HepG2 (cell line): ENCODE measurements around the gene NHERF2. TPM values are rescaled to one million over a fixed set of nuclear protein-coding genes. Genes with fewer than 3 reads are reported as not detected.

Experiments used
- ATAC-seq: fragments of 200-7000 bp; cut with Tn5 transposase; 3 replicates; pipeline ENCODE4 v1.9.1; 2020; ENCODE audit warnings: mild to moderate bottlenecking, moderate library complexity
- BruUV-seq: library from RNA; stranded (reverse); fragments of 400-500 nt; replicated peaks from 2 replicates; lab custom pipeline; 2021; lab: Mats Ljungman, UMichigan
- CTCF ChIA-PET: fragments of 300-600 bp; formaldehyde crosslinking; extraction: SDS; loops from one replicate; lab custom pipeline; 2021; ENCODE audit warnings: low total read pairs, inconsistent platforms, low intra/inter-chr PET ratio; lab: Yijun Ruan, JAX
- POLR2A ChIA-PET: fragments of 350-600 bp; sonication (Branson Sonifier 250); formaldehyde crosslinking; loops from one replicate; lab custom pipeline; 2020; ENCODE audit warnings: antibody characterized with exemption, inconsistent platforms; lab: Yijun Ruan, JAX
- DNase-seq: peaks from one replicate; pipeline ENCODE4 v3.0.0-alpha.2; 2015; ENCODE audit warnings: low spot score
- FAIRE-seq: peaks from 3 replicates; lab custom pipeline; 2011; peaks lifted over from hg19 to GRCh38; lab: Jason Lieb, UNC
- H2AFZ ChIP-seq: one replicate; pipeline ENCODE4 v1.6.1; 2011; ENCODE audit warnings: low read length, inconsistent platforms
- H3K27ac ChIP-seq: fragments of 300-600 bp; 3 replicates; pipeline ENCODE4 v1.8.0; 2011; ENCODE audit warnings: mixed run types, mild to moderate bottlenecking, mixed read lengths, low read length, inconsistent platforms; ENCODE audit not compliant: insufficient read depth; ENCODE audit errors: extremely low read length
- H3K27me3 ChIP-seq, 2 experiments: fragments of 200-600 bp in 1 of 2; 2 replicates in 1 of 2; 3 replicates in 1 of 2; pipeline versions ENCODE4 v1.6.0 to v1.8.0; 2011; ENCODE audit warnings: low read length in 2 of 2, mild to moderate bottlenecking in 2 of 2, moderate library complexity in 2 of 2, inconsistent platforms in 1 of 2; ENCODE audit not compliant: insufficient read depth in 2 of 2, control insufficient read depth in 1 of 2
- H3K36me3 ChIP-seq, 2 experiments: fragments of 200-600 bp in 1 of 2; replicated peaks in 1 of 2; 2 replicates in 1 of 2; 3 replicates in 1 of 2; pipeline versions ENCODE4 v1.5.1 to v1.8.0; 2011; ENCODE audit warnings: low read length in 2 of 2, inconsistent platforms in 1 of 2; ENCODE audit not compliant: insufficient read depth in 2 of 2, control insufficient read depth in 1 of 2
- H3K4me1 ChIP-seq: 2 replicates; pipeline ENCODE4 v1.5.1; 2012; ENCODE audit warnings: low read length, inconsistent platforms; ENCODE audit not compliant: insufficient read depth
- H3K4me2 ChIP-seq: 2 replicates; pipeline ENCODE4 v1.6.0; 2011; ENCODE audit warnings: low read depth, low read length, inconsistent platforms
- H3K4me3 ChIP-seq, 3 experiments: fragments of 200-600 bp in 1 of 3; sonication (generic), shearing (Covaris generic) in 1 of 3; replicated peaks in 1 of 3; 2 replicates each; pipeline ENCODE4 v1.5.1; 2011 to 2016; ENCODE audit warnings: low read length in 3 of 3, inconsistent platforms in 2 of 3, low read depth in 2 of 3, mild to moderate bottlenecking in 2 of 3, control low read depth in 1 of 3, mixed read lengths in 1 of 3; ENCODE audit not compliant: insufficient read depth in 1 of 3
- H3K79me2 ChIP-seq: one replicate; pipeline ENCODE4 v1.6.1; 2011; ENCODE audit warnings: low read length, inconsistent platforms; ENCODE audit not compliant: insufficient read depth
- H3K9ac ChIP-seq: 2 replicates; pipeline ENCODE4 v1.6.0; 2011; ENCODE audit warnings: mild to moderate bottlenecking, low read depth, low read length, inconsistent platforms; ENCODE audit not compliant: insufficient read depth
- H3K9me3 ChIP-seq: 2 replicates; pipeline ENCODE4 v1.5.1; 2012; ENCODE audit warnings: mild to moderate bottlenecking, low read length
- H4K20me1 ChIP-seq: 2 replicates; pipeline ENCODE4 v1.6.0; 2011; ENCODE audit warnings: inconsistent platforms, mild to moderate bottlenecking, low read length, moderate library complexity; ENCODE audit not compliant: insufficient read depth
- FLYWCH1 ChIP-seq: sonication (generic); formaldehyde crosslinking; IDR thresholded peaks from 2 replicates; pipeline ENCODE4 v1.8.1; 2023; ENCODE audit warnings: mild to moderate bottlenecking, missing genetic modification reagents
- HOXA5 ChIP-seq: sonication (generic); formaldehyde crosslinking; IDR thresholded peaks from 2 replicates; pipeline ENCODE4 v1.4.0; 2020; ENCODE audit warnings: missing genetic modification reagents
- NFE2L1 ChIP-seq: sonication (generic); formaldehyde crosslinking; IDR thresholded peaks from 2 replicates; pipeline ENCODE4 v1.4.0; 2020; ENCODE audit warnings: missing genetic modification reagents, mild to moderate bottlenecking, borderline replicate concordance
- PHF5A ChIP-seq: IDR thresholded peaks from one replicate; pipeline ENCODE4 v1.6.1; 2018; ENCODE audit warnings: low read depth, missing genetic modification reagents; ENCODE audit not compliant: unreplicated experiment
- REXO4 ChIP-seq: sonication (generic); formaldehyde crosslinking; IDR thresholded peaks from 2 replicates; pipeline ENCODE4 v1.8.0; 2022; ENCODE audit warnings: missing genetic modification reagents, mild to moderate bottlenecking, borderline replicate concordance
- RFX5 ChIP-seq: IDR thresholded peaks from 2 replicates; pipeline ENCODE4 v1.6.1; 2011; ENCODE audit warnings: low read depth, low read length, improper control_type of control experiment
- RFXANK ChIP-seq: IDR thresholded peaks from 2 replicates; pipeline ENCODE4 v1.6.1; 2016
- SMYD3 ChIP-seq: sonication (generic); formaldehyde crosslinking; IDR thresholded peaks from 2 replicates; pipeline ENCODE4 v1.8.1; 2023; ENCODE audit warnings: mild to moderate bottlenecking, missing genetic modification reagents
- SP2 ChIP-seq: sonication (generic); formaldehyde crosslinking; IDR thresholded peaks from 2 replicates; pipeline ENCODE4 v1.5.1; 2020; ENCODE audit warnings: mild to moderate bottlenecking, missing genetic modification reagents
- ZFP36 ChIP-seq: fragments of 150-350 bp; IDR thresholded peaks from 2 replicates; pipeline ENCODE4 v1.6.1; 2018; ENCODE audit warnings: borderline replicate concordance, low read length, low read depth; ENCODE audit not compliant: partially characterized antibody
- ZNF101 ChIP-seq: sonication (generic); formaldehyde crosslinking; IDR thresholded peaks from 2 replicates; pipeline ENCODE4 v1.4.0; 2020; ENCODE audit warnings: mild to moderate bottlenecking, low read depth, missing genetic modification reagents, borderline replicate concordance
- ZNF33B ChIP-seq: sonication (generic); formaldehyde crosslinking; IDR thresholded peaks from 2 replicates; pipeline ENCODE4 v1.5.1; 2020; ENCODE audit warnings: mild to moderate bottlenecking, missing genetic modification reagents
- ZNF615 ChIP-seq: sonication (generic); formaldehyde crosslinking; IDR thresholded peaks from 2 replicates; pipeline ENCODE4 v1.5.0; 2020; ENCODE audit warnings: mild to moderate bottlenecking, missing genetic modification reagents, borderline replicate concordance
- ZNF652 ChIP-seq: IDR thresholded peaks from 2 replicates; pipeline ENCODE4 v1.6.1; 2016; ENCODE audit warnings: low read depth, borderline replicate concordance
- ZSCAN9 ChIP-seq: IDR thresholded peaks from 2 replicates; pipeline ENCODE4 v1.6.1; 2016; ENCODE audit warnings: borderline replicate concordance
- WGBS: methylation state at CpG from one replicate; pipeline ENCODE4 v1.1.6; 2017; ENCODE audit warnings: low lambda C conversion rate; 5-methylcytosine and 5-hydroxymethylcytosine counted together
- in situ Hi-C: cut with HindIII; loops from 2 replicates; pipeline ENCODE4 v1.10.0; 2017; ENCODE audit warnings: low pct_unique_long_range_greater_than_20kb; ENCODE audit not compliant: extremely low pct_ligation_motif_present
- intact Hi-C: fragments of 100-400 bp; cut with micrococcal nuclease; formaldehyde crosslinking; loops from one replicate; pipeline ENCODE4 v1.10.0; 2022; ENCODE audit not compliant: unreplicated experiment
- polyA plus RNA-seq, 8 experiments: library from polyadenylated mRNA; depleted of rRNA in 3 of 8; stranded (reverse) in 7 of 8; unstranded in 1 of 8; fragments of >200 nt; fragmentation: Illumina TruSeq in 4 of 8; extraction: Trizol in 4 of 8; gene quantifications; 2 replicates each; pipeline versions ENCODE4 v1.2.1 to v1.2.3, GENCODE V29; 2011 to 2016; ENCODE audit warnings: low read depth in 4 of 8, missing spikeins in 1 of 8, mixed read lengths in 1 of 8; ENCODE audit not compliant: insufficient read depth in 1 of 8
- total RNA-seq, 5 experiments: library from RNA; depleted of rRNA; stranded (reverse); fragments of >200 nt; fragmentation: Illumina TruSeq; extraction: Trizol; gene quantifications; 2 replicates each; pipeline ENCODE4 v1.2.3, GENCODE V29; 2016; ENCODE audit warnings: low read depth in 1 of 5
- TF ChIP-seq, protein P1 (sequence below): sonication (generic); formaldehyde crosslinking; IDR thresholded peaks from 2 replicates; pipeline ENCODE4 v1.8.0; 2022; ENCODE audit warnings: missing genetic modification reagents, mild to moderate bottlenecking, moderate library complexity, borderline replicate concordance
- TF ChIP-seq, protein P2 (sequence below): sonication (generic); formaldehyde crosslinking; IDR thresholded peaks from 2 replicates; pipeline ENCODE4 v1.4.0; 2020; ENCODE audit warnings: low read depth, missing genetic modification reagents

Gene NHERF2
- total and polyA plus RNA-seq, 2 of the 13 experiments (the other 11 are each of a cell fraction or from before 2014, with no cell fraction given): 23.7 to 39.3 TPM

DNA sequence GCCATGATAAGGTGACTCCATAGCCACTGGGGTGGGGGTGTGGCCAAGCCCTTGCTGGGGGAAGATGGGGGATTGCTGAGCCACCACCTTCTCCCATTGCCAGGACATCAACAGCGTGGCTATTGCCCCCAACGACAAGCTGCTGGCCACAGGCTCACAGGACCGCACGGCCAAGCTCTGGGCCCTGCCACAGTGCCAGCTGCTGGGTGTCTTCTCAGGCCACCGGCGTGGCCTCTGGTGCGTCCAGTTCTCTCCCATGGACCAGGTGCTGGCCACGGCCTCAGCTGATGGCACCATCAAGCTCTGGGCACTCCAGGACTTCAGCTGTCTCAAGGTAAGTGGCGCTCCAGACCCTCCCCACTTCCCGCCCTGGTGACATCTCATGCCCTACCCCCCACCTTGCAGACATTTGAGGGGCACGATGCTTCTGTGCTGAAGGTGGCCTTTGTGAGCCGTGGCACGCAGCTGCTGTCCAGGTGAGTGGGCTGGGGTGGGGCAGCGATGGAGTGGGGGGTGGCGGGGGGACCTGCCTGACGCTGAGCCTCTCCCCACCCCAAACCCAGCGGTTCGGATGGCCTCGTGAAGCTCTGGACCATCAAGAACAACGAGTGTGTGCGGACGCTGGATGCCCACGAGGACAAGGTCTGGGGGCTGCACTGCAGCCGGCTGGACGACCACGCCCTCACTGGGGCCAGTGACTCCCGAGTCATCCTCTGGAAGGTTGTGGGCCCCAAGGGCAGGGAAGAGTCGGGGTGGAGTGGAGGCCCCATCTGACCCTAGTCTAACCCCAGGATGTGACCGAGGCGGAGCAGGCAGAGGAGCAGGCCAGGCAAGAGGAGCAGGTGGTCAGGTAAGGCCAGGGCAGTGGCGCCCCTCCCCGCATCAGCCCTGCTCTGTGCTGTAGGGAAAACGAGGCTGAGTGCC is 49.5 kb upstream of the NHERF2 start:
- Histone ChIP-seq H3K4me3 (no peak overlapping the region), H3K4me2 (no peak overlapping the region), H3K9me3 (no peaks in the 10 kb centered on the region), H3K27me3 (no peaks in the 10 kb centered on the region), H3K4me1 (peaks cover 20% of the 10 kb centered on the region), H2AFZ (no peak overlapping the region), H3K27ac (no peak overlapping the region), H3K36me3 (peaks cover 21 to 34% of the 10 kb centered on the region in 2 experiments; a peak in 3 of 5 replicates), H4K20me1 (no peaks in the 10 kb centered on the region), H3K79me2 (peaks cover 14% of the 10 kb centered on the region), H3K9ac (no peak overlapping the region)
- intact Hi-C loops: no loop called here
- ATAC-seq: no peak
- CTCF ChIA-PET: no interaction called here
- POLR2A ChIA-PET: interaction anchor here (1.1 kb wide), 1 partner anchor 12 kb away, joined by 6 read pairs; the partner anchor contains the start of gene RPS2
- in situ Hi-C loops: no loop called here
- TF ChIP-seq HOXA5: no peak
- TF ChIP-seq ZNF615 (CRISPR knock-in tag): no peak
- no peak for TF ChIP-seq ZNF652
- no peak for TF ChIP-seq FLYWCH1
- TF ChIP-seq RFXANK (CRISPR knock-in tag): no peak
- TF ChIP-seq ZFP36: no peak
- TF ChIP-seq, protein P1, sequence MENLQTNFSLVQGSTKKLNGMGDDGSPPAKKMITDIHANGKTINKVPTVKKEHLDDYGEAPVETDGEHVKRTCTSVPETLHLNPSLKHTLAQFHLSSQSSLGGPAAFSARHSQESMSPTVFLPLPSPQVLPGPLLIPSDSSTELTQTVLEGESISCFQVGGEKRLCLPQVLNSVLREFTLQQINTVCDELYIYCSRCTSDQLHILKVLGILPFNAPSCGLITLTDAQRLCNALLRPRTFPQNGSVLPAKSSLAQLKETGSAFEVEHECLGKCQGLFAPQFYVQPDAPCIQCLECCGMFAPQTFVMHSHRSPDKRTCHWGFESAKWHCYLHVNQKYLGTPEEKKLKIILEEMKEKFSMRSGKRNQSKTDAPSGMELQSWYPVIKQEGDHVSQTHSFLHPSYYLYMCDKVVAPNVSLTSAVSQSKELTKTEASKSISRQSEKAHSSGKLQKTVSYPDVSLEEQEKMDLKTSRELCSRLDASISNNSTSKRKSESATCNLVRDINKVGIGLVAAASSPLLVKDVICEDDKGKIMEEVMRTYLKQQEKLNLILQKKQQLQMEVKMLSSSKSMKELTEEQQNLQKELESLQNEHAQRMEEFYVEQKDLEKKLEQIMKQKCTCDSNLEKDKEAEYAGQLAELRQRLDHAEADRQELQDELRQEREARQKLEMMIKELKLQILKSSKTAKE (CRISPR knock-in tag): no peak
- no peak for TF ChIP-seq PHF5A (CRISPR knock-in tag)
- TF ChIP-seq ZNF33B (CRISPR knock-in tag): no peak
- TF ChIP-seq ZSCAN9 (CRISPR knock-in tag): no peak
- TF ChIP-seq SP2 (CRISPR knock-in tag): no peak
- TF ChIP-seq RFX5: no peak
- TF ChIP-seq ZNF101 (CRISPR knock-in tag): no peak
- no peak for TF ChIP-seq REXO4 (CRISPR knock-in tag)
- TF ChIP-seq, protein P2, sequence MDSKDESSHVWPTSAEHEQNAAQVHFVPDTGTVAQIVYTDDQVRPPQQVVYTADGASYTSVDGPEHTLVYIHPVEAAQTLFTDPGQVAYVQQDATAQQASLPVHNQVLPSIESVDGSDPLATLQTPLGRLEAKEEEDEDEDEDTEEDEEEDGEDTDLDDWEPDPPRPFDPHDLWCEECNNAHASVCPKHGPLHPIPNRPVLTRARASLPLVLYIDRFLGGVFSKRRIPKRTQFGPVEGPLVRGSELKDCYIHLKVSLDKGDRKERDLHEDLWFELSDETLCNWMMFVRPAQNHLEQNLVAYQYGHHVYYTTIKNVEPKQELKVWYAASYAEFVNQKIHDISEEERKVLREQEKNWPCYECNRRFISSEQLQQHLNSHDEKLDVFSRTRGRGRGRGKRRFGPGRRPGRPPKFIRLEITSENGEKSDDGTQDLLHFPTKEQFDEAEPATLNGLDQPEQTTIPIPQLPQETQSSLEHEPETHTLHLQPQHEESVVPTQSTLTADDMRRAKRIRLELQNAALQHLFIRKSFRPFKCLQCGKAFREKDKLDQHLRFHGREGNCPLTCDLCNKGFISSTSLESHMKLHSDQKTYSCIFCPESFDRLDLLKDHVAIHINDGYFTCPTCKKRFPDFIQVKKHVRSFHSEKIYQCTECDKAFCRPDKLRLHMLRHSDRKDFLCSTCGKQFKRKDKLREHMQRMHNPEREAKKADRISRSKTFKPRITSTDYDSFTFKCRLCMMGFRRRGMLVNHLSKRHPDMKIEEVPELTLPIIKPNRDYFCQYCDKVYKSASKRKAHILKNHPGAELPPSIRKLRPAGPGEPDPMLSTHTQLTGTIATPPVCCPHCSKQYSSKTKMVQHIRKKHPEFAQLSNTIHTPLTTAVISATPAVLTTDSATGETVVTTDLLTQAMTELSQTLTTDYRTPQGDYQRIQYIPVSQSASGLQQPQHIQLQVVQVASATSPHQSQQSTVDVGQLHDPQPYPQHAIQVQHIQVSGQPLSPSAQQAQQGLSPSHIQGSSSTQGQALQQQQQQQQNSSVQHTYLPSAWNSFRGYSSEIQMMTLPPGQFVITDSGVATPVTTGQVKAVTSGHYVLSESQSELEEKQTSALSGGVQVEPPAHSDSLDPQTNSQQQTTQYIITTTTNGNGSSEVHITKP (CRISPR knock-in tag): no peak
- TF ChIP-seq NFE2L1: no peak
- no peak for TF ChIP-seq SMYD3
- no TSS peak for BruUV-seq
- DNase-seq: no peak
- no peak for FAIRE-seq
- WGBS: 89% methylated on average over 10 of the region's 33 CpGs
